H1 (cell line): ENCODE measurements around the gene MBOAT1. TPM values are rescaled to one million over a fixed set of nuclear protein-coding genes. Genes with fewer than 3 reads are reported as not detected.

ENCODE experiments used
- CTCF ChIA-PET: fragments of 300-600 bp; sonication (Branson Sonifier 250); formaldehyde crosslinking; loops from one replicate; lab custom pipeline; 2021; ENCODE audit not compliant: partially characterized antibody; lab: Charles Lee
- POLR2A ChIA-PET: fragments of 300-600 bp; sonication (Branson Sonifier 250); formaldehyde crosslinking; loops from one replicate; lab custom pipeline; 2021; ENCODE audit warnings: inconsistent platforms; ENCODE audit not compliant: partially characterized antibody; lab: Charles Lee
- DNase-seq, 2 experiments: peaks; one replicate each; pipeline versions ENCODE4 v3.0.0 to v3.0.0-alpha.2; 2010 to 2022; ENCODE audit warnings: low spot score in 2 of 2, low read depth in 1 of 2, mixed read lengths in 1 of 2
- FAIRE-seq: peaks from 2 replicates; lab custom pipeline; 2011; peaks lifted over from hg19 to GRCh38; lab: Jason Lieb, UNC
- H2AFZ ChIP-seq: 2 replicates; pipeline ENCODE4 v1.8.1; 2012; ENCODE audit warnings: low read length, inconsistent platforms
- H2AK5ac ChIP-seq: 2 replicates; pipeline ENCODE4 v1.6.1; 2013; ENCODE audit warnings: low read depth, low read length
- H2BK120ac ChIP-seq: replicated peaks from 2 replicates; pipeline ENCODE3; 2013; ENCODE audit warnings: low read depth, low read length, inconsistent platforms
- H2BK12ac ChIP-seq: 2 replicates; pipeline ENCODE4 v1.6.1; 2013; ENCODE audit warnings: low read depth, low read length
- H2BK15ac ChIP-seq: 2 replicates; pipeline ENCODE4 v1.6.1; 2013; ENCODE audit warnings: low read length
- H2BK20ac ChIP-seq: 2 replicates; pipeline ENCODE4 v1.6.1; 2013; ENCODE audit warnings: low read length
- H2BK5ac ChIP-seq: 2 replicates; pipeline ENCODE4 v1.6.1; 2013; ENCODE audit warnings: low read depth, low read length
- H3K14ac ChIP-seq: 2 replicates; pipeline ENCODE4 v1.6.1; 2013; ENCODE audit warnings: inconsistent platforms; ENCODE audit not compliant: insufficient read length
- H3K18ac ChIP-seq: 2 replicates; pipeline ENCODE4 v1.6.1; 2013; ENCODE audit warnings: low read length; ENCODE audit errors: extremely low read depth
- H3K23ac ChIP-seq: 2 replicates; pipeline ENCODE4 v1.6.1; 2013; ENCODE audit warnings: inconsistent platforms; ENCODE audit not compliant: insufficient read length
- H3K23me2 ChIP-seq: 2 replicates; pipeline ENCODE4 v1.6.1; 2013; ENCODE audit warnings: low read depth, low read length
- H3K27ac ChIP-seq: 2 replicates; pipeline ENCODE4 v1.6.1; 2011; ENCODE audit warnings: low read depth, low read length, inconsistent platforms
- H3K27me3 ChIP-seq, 4 experiments: replicated peaks in 1 of 4; 1 replicate in 1 of 4; 2 replicates in 3 of 4; pipeline versions ENCODE4 v1.6.1 to v1.8.1; 2011 to 2013; ENCODE audit warnings: low read length in 3 of 4, mild to moderate bottlenecking in 3 of 4, inconsistent platforms in 2 of 4, mixed read lengths in 2 of 4, moderate library complexity in 1 of 4; ENCODE audit not compliant: control insufficient read depth in 3 of 4, insufficient read depth in 3 of 4; ENCODE audit errors: extremely low read depth in 1 of 4
- H3K36me3 ChIP-seq, 4 experiments: 2 replicates each; pipeline versions ENCODE4 v1.6.1 to v1.8.1; 2011 to 2013; ENCODE audit warnings: mild to moderate bottlenecking in 4 of 4, low read length in 3 of 4, moderate library complexity in 2 of 4, control low read depth in 1 of 4, inconsistent platforms in 1 of 4; ENCODE audit not compliant: insufficient read depth in 4 of 4, control insufficient read depth in 2 of 4
- H3K4ac ChIP-seq: replicated peaks from 2 replicates; pipeline ENCODE3; 2013; ENCODE audit warnings: low read length, low read depth, mixed read lengths, inconsistent platforms; ENCODE audit not compliant: insufficient read length
- H3K4me1 ChIP-seq, 4 experiments: replicated peaks in 1 of 4; 1 replicate in 1 of 4; 2 replicates in 3 of 4; pipeline versions ENCODE4 v1.6.1 to v1.8.1; 2011 to 2013; ENCODE audit warnings: low read length in 3 of 4, inconsistent platforms in 2 of 4, mixed read lengths in 1 of 4; ENCODE audit not compliant: insufficient read depth in 4 of 4, control insufficient read depth in 3 of 4
- H3K4me2 ChIP-seq, 2 experiments: 2 replicates each; pipeline versions ENCODE4 v1.6.1 to v1.8.1; 2011 to 2013; ENCODE audit warnings: low read depth in 2 of 2, low read length in 2 of 2, control low read depth in 1 of 2, inconsistent platforms in 1 of 2, mild to moderate bottlenecking in 1 of 2; ENCODE audit not compliant: insufficient read depth in 1 of 2
- H3K4me3 ChIP-seq, 4 experiments: fragments of 200-600, 300-600 bp in 1 of 4; sonication (generic), shearing (Covaris generic), sonication (Bioruptor Twin) in 1 of 4; 2 replicates each; pipeline versions ENCODE4 v1.5.1 to v1.8.1; 2011 to 2016; ENCODE audit warnings: low read length in 4 of 4, low read depth in 3 of 4, control low read depth in 2 of 4, inconsistent platforms in 2 of 4, mild to moderate bottlenecking in 2 of 4, mixed read lengths in 1 of 4, moderate library complexity in 1 of 4; ENCODE audit not compliant: insufficient read depth in 2 of 4; ENCODE audit errors: extremely low read depth in 1 of 4
- H3K56ac ChIP-seq: replicated peaks from 2 replicates; pipeline ENCODE3; 2013; ENCODE audit warnings: low read depth, mild to moderate bottlenecking, mixed read lengths, low read length, inconsistent platforms; ENCODE audit not compliant: insufficient read length
- H3K79me1 ChIP-seq: 2 replicates; pipeline ENCODE4 v1.6.1; 2013; ENCODE audit warnings: low read depth, low read length, control low read depth
- H3K79me2 ChIP-seq, 2 experiments: 2 replicates each; pipeline versions ENCODE4 v1.6.1 to v1.8.1; 2012 to 2013; ENCODE audit warnings: low read length in 2 of 2, mild to moderate bottlenecking in 2 of 2, inconsistent platforms in 1 of 2; ENCODE audit not compliant: insufficient read depth in 2 of 2, control insufficient read depth in 1 of 2
- H3K9ac ChIP-seq, 4 experiments: replicated peaks in 1 of 4; 1 replicate in 1 of 4; 2 replicates in 3 of 4; pipeline versions ENCODE4 v1.6.1 to v1.8.1; 2011 to 2013; ENCODE audit warnings: low read depth in 3 of 4, low read length in 3 of 4, control low read depth in 2 of 4, mild to moderate bottlenecking in 2 of 4, moderate library complexity in 2 of 4, inconsistent platforms in 1 of 4; ENCODE audit errors: extremely low read depth in 1 of 4
- H3K9me3 ChIP-seq, 2 experiments: 2 replicates each; pipeline versions ENCODE4 v1.6.1 to v1.8.1; 2012 to 2013; ENCODE audit warnings: mild to moderate bottlenecking in 2 of 2, moderate library complexity in 2 of 2, control low read depth in 1 of 2, inconsistent platforms in 1 of 2, low read depth in 1 of 2, low read length in 1 of 2, mixed read lengths in 1 of 2; ENCODE audit not compliant: insufficient read depth in 2 of 2
- H4K20me1 ChIP-seq, 2 experiments: replicated peaks in 1 of 2; 2 replicates each; pipeline versions ENCODE3 to v1.8.1; 2011 to 2013; ENCODE audit warnings: inconsistent platforms in 2 of 2, low read length in 2 of 2, mild to moderate bottlenecking in 1 of 2; ENCODE audit not compliant: insufficient read depth in 2 of 2, control insufficient read depth in 1 of 2
- H4K5ac ChIP-seq: 2 replicates; pipeline ENCODE4 v1.6.1; 2013; ENCODE audit warnings: low read length, low read depth, mixed read lengths, inconsistent platforms; ENCODE audit not compliant: insufficient read length
- H4K8ac ChIP-seq: 2 replicates; pipeline ENCODE4 v1.8.0; 2013; ENCODE audit warnings: mild to moderate bottlenecking, moderate library complexity, low read length, inconsistent platforms; ENCODE audit not compliant: insufficient read depth; ENCODE audit errors: extremely low read depth
- H4K91ac ChIP-seq: replicated peaks from 2 replicates; pipeline ENCODE3; 2013; ENCODE audit warnings: low read length, mixed read lengths, inconsistent platforms; ENCODE audit not compliant: insufficient read length
- MAFK ChIP-seq: IDR thresholded peaks from 2 replicates; pipeline ENCODE4 v1.6.1; 2012; ENCODE audit warnings: low read depth, mild to moderate bottlenecking, improper control_type of control experiment, low read length
- SIRT6 ChIP-seq: IDR thresholded peaks from one replicate; pipeline ENCODE4 v1.7.1; 2012; ENCODE audit warnings: low read length, inconsistent platforms
- WGBS, 2 experiments: shearing (Covaris generic) in 1 of 2; methylation state at CpG; one replicate each; pipeline versions ENCODE4 v1.1.6 to v1.1.7; 2013 to 2015; ENCODE audit warnings: low lambda C conversion rate in 2 of 2, mixed read lengths in 2 of 2, inconsistent platforms in 1 of 2, low coverage in 1 of 2, missing lambda C conversion rate in 1 of 2; ENCODE audit not compliant: insufficient replicate concordance in 2 of 2, insufficient coverage in 1 of 2, insufficient read length in 1 of 2; ENCODE audit errors: extremely low coverage in 1 of 2, missing lambda C conversion rate in 1 of 2; 5-methylcytosine and 5-hydroxymethylcytosine counted together
- polyA plus RNA-seq, 7 experiments: library from polyadenylated mRNA; depleted of rRNA in 3 of 7; stranded (reverse) in 5 of 7; unstranded in 2 of 7; fragments of >200 nt in 5 of 7; fragments of 200-250 nt in 2 of 7; gene quantifications; 1 replicate in 5 of 7; 2 replicates in 1 of 7; 4 replicates in 1 of 7; pipeline versions ENCODE4 v1.2.1 to v1.2.3, GENCODE V29; 2011 to 2013; ENCODE audit warnings: missing spikeins in 2 of 7, mixed read lengths in 2 of 7
- total RNA-seq: library from RNA; stranded (reverse); fragmentation: NEBNext Ultra II Directional; extraction: Animal tissue kit (Norgen Biotek cat#: 25700); gene quantifications from 2 replicates; pipeline ENCODE4 v1.2.1, GENCODE V29; 2021

Gene MBOAT1
- total and polyA plus RNA-seq, 2 of the 8 experiments (the other 6 are each of a cell fraction or from before 2014, with no cell fraction given), result 4.9 to 19.5 TPM

DNA sequence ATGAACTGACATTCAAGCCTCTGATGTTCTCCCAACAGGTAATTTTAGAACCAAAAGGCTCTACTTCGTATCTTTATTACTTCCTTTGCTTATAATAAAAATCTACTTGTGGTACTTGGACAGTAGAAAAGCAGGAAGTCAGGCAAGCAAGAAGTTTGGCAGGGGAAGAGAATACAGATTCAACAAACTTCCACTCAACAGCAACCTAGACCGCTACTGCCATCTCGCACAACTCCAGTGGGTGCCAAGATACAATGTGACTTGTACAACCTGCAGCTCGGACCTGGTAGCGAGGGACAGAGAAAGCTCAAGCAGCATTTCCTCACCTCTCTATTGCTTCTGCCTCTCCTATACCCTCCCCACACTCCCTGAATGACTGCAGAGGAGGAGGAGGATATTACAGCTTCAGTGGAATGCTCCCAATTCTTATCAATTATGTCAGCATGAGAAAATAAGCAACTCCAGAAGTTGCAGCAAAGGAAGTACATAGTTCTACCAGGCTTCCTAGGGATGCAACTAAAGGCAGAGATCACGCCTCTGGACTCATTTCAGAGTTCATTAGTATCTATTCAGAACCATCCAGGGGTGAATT lies 76.5 kb downstream of the MBOAT1 start:
- Histone ChIP-seq H3K23ac (no peak overlapping the region), H2AK5ac (no peak overlapping the region), H2BK5ac (no peak overlapping the region), H3K18ac (no peak overlapping the region), H3K27me3 (no peaks in the 10 kb centered on the region), H3K36me3 (no peaks in the 10 kb centered on the region; a peak in 1 of 8 replicates), H3K4me2 (no peak overlapping the region), H4K91ac (no peak overlapping the region), H2BK20ac (no peak overlapping the region), H3K56ac (no peak overlapping the region), H2BK12ac (no peak overlapping the region), H3K9me3 (no peaks in the 10 kb centered on the region), H3K23me2 (no peaks in the 10 kb centered on the region), H4K8ac (no peak overlapping the region), H3K79me1 (no peaks in the 10 kb centered on the region; the same call in 1 of the 2 replicates), H4K20me1 (no peaks in the 10 kb centered on the region), H4K5ac (no peak overlapping the region), H3K4ac (no peak overlapping the region), H3K4me1 (no peaks in the 10 kb centered on the region), H2BK120ac (no peak overlapping the region), H2AFZ (no peak overlapping the region), H3K9ac (no peak overlapping the region), H3K27ac (no peak overlapping the region), H3K79me2 (no peaks in the 10 kb centered on the region), H3K14ac (no peak overlapping the region), H3K4me3 (no peak overlapping the region), H2BK15ac (no peak overlapping the region)
- POLR2A ChIA-PET, result interaction anchor here (1.2 kb wide), 1 partner anchor 9 kb away, joined by 3 read pairs; no protein-coding TSS in a partner anchor
- TF ChIP-seq SIRT6 (no peak), MAFK (no peak)
- CTCF ChIA-PET, result interaction anchor here (1.1 to 2.8 kb wide), 4 partner anchors 9 to 41 kb away, joined by 3 to 18 read pairs (median 4); no protein-coding TSS in a partner anchor
- no peak for DNase-seq
- FAIRE-seq, result no peak
- 93% methylated on average over 6 of the region's 6 CpGs; no CpG with 5 or more reads in 1 of the 2 experiments for WGBS, 2 experiments
